Femur (tissue), 1 donor: ENCODE measurements around the gene PKD1L1.
A peak's percentile ranks its signal among the peaks of the same experiment; 100 is the strongest.

ENCODE experiments used
- DNase-seq: peaks from one replicate; pipeline ENCODE4 v3.0.0-alpha.2; 2017

PKD1L1 gene

DNA sequence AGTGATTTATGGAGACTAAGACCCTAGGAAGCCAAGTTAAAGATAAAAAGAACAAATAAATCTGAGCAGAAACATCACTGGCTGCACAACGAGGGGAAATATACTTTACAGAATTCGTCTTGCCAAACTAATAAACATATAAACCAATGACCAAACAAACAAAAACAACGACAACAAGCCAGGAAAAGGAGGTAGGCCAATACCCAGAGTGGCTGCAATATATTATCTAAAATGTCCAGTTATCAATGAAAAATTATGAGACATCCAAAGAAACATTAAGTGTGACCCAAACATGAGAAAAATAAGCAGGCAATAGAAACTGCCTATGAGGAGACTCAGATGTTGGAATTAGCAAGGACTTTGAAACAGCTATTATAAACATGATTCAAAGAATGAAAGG is 81.0 kb downstream of the PKD1L1 start:
- no peak for DNase-seq

- no peak for DNase-seq
Measured at GRCh38 chr7:47866120-47866519, 82.1 kb downstream of the PKD1L1 start.

DNA sequence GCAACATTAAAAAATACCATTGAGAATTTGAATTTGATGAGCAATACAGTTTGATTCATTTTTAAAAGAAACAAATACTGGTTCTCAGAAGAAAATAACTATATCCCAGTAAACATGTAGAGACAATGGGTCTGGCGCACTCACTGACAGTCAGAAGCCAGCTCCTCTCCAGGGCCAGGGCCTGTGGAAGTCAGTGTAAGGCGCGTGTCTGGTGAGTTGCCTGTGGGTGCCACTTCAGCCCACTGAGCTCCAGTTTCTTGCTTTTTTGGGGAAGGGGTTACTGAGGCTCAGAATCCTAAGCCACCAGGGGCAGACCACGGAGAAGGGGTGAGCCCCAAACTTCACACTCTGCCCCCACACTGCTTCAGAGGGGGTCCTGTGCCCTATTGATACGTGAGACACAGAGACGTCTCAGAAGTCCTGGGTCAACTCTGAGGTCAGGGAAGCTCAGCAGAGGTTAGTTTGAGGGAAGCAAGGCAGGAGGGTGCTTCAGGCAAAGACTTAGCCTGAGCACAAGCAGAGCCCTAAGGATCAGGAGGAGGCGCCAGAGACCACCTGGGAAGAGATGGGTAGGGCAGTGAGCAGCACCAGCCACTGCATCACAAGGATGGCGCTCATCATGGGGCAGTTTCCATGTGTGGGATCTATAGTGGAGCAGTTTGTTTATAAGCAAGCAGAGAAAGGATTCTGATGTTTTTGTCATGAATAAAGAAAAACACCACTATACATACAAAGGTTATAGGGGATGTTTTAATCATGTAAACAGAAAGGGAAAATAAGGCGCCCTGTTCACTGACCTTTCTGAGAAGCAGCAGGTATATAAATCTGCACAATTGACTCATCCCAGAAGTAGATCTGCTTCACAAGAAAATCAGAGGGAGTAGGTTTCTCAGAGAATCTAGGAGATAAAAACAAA is 95.7 kb downstream of the PKD1L1 start:
- DNase-seq, result no peak

GRCh38 chr7:47847207-47847606 is 101.1 kb downstream of the PKD1L1 start:
- DNase-seq, result no peak

DNA sequence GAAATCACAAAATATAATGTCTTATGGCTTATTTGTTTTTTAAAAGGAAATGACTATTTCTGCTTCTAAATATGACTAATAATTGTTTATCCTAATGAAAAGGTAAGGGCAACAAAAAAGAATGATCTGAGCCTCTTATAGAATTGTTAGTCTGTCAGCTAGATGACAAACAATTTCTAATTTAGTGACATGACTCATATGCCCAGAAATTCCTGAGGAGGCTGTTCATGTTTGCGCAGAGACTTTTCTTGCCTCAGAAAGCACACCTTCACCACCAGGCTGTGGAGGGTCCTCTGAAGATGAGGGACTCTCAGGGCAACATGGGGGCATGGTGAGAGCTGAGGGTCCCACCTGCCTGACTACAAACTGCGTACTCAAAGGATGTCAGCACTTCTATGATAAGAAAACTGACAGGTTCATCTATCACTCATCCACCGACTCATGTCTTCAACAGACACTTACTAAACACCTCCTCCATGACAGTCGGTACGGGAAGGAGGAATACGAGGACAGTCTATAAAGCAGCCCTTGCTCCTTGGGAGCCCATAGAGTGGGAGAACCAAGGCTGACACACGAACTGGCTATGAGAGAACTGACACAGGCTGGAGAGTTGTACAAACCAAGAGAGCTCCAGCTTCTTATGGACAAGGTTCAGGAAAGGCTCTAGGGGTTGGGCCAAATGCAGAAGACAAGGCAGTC is 102.0 kb downstream of the PKD1L1 start:
- no peak for DNase-seq

- DNase-seq, result no peak
Measured at GRCh38 chr7:47844311-47844710, 104.0 kb downstream of the PKD1L1 start.

GRCh38 chr7:47843291-47843690 is 105.0 kb downstream of the PKD1L1 start:
- no peak for DNase-seq

GRCh38 chr7:47839381-47839780 is 108.9 kb downstream of the PKD1L1 start:
- DNase-seq, result no peak

GRCh38 chr7:47837826-47838225 is 110.4 kb downstream of the PKD1L1 start:
- no peak for DNase-seq

GRCh38 chr7:47836503-47837202 is 111.6 kb downstream of the PKD1L1 start:
- DNase-seq, result no peak

DNA sequence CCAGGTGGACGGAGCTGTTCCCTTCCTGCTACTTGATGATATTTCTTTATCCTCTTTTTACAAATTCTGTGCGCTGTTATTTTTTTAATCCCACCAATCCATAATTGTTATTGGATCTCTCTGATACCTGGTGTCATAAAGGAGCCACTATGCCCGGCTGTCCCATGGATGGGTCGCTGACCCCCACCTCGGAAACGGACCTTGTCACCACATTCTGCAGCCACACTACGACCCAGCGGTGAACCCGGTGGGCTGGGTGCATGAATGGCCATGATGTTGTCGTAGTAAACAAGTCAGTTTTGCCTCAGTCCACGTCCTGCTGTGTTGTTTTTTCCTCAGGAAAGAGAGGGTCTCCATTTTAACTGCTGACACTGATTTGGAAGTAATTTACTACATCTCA is 112.2 kb downstream of the PKD1L1 start:
- DNase-seq, result no peak

DNA sequence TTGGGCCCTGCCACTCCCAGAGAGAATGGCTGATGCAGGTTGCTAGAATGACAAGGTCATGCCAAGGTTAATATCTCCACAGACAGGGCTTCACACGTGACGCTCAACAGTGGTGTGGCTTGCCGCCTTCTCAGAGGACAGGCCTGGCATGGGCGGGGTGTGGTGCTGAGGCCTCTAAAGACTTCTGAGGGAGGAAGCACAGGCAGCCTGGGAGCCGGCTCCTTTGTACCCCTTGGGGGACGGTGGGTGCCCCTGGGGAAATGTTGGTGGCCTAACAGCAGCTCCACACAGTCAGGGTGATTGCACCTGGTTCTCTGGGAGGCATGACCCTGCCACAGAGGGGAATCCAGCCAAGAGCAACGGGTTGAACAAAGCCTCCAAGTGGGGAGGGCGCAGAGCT is 115.1 kb downstream of the PKD1L1 start:
- no peak for DNase-seq

DNA sequence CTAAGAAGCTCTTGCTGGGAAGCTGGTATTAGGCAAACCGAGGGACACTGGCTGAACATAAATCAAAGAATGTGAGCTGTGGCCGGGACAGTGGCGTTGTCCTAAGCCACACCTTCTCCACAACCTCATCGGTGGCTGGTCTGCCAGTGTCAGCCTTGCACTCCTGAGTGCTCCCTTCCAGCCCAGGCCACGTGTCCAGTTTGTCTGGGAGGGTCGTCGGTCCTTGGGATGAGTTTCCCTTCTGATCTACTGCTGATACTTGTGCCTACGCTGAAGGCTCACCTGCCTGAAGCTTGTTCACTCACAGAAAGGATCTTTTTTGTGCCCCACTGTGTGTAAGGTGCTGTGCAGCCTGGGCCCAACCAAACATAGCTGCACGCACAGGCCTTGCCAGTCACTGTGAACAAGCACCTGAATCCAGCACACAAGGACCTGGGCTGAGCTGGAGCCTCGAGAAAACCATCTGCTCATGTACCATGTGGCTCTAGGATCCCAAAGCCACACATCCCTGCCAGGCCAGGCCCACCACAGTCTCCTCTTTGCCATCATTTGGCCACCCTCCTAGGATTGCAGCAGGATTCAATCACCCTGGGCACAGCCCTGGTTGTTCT is 116.1 kb downstream of the PKD1L1 start:
- no peak for DNase-seq

DNA sequence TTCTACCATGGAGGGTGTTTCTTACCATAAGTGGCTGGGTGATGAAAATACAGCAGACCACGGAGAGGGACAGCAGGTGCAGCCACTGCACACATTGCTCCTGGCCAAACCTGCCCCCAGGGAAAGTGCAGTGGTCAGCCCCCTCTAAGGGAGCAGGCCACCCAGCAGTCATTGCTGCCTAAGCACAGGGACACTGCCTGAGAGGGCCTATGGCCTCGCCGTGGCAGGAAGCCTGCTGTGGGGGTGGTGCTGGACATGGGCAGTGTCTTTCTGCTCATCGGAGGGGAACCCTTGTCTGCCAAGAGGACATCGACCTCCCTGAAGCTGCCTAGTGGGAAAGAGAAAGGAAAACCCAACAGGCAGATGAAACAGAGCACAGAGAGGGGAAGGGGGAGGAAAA is 118.3 kb downstream of the PKD1L1 start:
- no peak for DNase-seq

DNA sequence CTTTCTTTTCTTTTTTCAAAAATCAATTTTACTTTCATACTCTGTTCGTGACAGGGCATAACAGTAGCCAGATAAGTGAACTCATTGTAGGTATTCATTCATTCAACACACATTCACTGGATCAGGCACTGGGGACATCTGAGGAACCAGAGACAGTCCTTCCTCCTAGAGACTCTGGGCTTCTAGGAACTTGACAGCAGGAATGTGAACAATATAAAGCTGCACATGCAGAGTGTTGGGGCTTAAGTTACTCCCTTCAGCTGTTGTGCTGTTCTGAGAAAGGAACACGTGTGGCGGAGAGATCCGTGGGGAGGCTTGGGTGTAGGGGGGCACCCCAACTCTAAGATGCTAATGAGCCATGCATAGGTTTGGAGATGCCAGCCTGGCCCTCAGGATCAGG is 120.4 kb downstream of the PKD1L1 start:
- DNase-seq, result no peak

DNA sequence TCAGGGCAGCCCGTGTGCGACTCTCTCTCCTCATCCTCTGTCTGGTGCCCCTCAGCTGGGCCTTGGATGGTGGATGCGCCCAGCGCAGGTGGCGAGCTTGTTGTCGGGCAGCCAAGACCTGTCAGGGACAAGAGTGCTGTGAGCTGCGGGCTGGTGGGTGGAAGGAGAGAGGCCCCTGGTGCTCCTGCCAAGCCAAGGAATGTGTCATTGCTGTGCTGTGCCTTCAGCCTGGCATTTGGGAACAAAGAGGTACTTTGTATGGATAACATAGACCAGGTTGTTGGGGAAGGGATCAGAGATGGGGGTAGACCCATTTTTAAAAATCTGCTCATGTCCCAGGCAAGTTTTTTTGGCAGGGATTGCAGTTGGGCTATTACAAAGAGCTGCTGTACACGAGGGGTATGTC is 120.9 kb downstream of the PKD1L1 start:
- DNase-seq, result peak; percentile 60

DNA sequence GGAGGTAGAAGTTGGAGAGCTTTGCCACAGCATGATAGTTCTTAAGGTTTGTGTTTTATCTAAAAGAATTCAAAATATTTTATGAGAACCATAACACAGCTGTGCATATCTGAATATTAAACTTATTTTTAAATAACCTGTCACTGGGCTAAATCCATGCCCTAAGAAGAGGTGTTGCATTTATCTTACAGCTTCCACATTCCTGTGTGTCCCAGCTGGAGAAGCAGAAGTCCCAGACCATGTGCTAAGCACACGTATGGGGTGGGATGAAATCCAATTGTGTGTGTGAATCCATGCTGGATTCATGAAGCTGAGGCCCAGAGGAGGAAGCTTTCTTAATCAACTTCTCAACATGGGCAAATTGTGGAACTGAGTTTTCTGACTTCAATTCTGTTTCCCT is 121.5 kb downstream of the PKD1L1 start:
- no peak for DNase-seq

- no peak for DNase-seq
Measured at GRCh38 chr7:47819607-47819920, 128.7 kb downstream of the PKD1L1 start.

DNA sequence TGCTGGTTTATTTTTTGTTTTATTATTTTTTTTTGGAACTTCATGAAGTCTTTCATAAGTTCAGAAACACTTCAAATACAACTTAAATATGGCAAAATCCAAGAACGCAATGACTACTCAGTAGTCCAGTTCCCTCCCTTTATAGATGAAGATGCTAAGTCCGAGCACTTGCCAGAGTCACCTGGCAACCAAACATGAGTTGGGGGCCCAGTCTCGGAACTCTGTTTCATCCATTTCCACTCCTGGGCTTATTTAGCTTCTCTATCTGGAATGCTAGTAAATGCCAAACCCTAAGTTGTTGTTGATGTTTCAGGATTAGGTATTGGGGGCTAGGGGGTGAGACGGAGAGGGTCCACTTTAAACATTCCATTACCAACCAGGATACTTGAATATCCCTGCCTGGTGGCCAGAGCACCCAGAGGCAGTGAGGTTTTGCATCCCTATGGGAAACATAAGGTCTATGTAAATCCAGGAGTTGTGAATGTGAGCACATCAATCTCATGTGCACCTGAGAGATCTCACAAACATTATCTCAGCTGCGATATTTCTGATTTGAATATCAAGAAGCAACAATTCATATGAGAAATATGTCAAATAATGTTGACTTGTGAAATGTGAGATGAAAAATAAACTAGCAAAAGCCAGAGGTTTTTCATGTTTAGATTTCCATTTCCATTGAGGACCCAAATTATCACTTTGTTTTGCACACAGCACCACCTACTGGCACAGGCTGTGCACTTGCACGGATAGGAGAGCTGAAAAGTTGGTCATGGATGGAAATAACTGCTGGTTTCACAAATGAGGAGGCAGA is 129.3 kb downstream of the PKD1L1 start:
- peak; percentile 86 for DNase-seq

GRCh38 chr7:47817917-47818316 is 130.3 kb downstream of the PKD1L1 start:
- no peak for DNase-seq

GRCh38 chr7:47816647-47817046 is 131.6 kb downstream of the PKD1L1 start:
- no peak for DNase-seq

GRCh38 chr7:47815867-47816266 is 132.4 kb downstream of the PKD1L1 start:
- no peak for DNase-seq
